HepG2 (cell line): ENCODE measurements around the gene DGKB. TPM values are rescaled to one million over a fixed set of nuclear protein-coding genes. Genes with fewer than 3 reads are reported as not detected.

Source experiments
- ATAC-seq: fragments of 200-7000 bp; cut with Tn5 transposase; 3 replicates; pipeline ENCODE4 v1.9.1; 2020; ENCODE audit warnings: mild to moderate bottlenecking, moderate library complexity
- BruUV-seq: library from RNA; stranded (reverse); fragments of 400-500 nt; replicated peaks from 2 replicates; lab custom pipeline; 2021; lab: Mats Ljungman, UMichigan
- CTCF ChIA-PET: fragments of 300-600 bp; formaldehyde crosslinking; extraction: SDS; loops from one replicate; lab custom pipeline; 2021; ENCODE audit warnings: low total read pairs, inconsistent platforms, low intra/inter-chr PET ratio; lab: Yijun Ruan, JAX
- POLR2A ChIA-PET: fragments of 350-600 bp; sonication (Branson Sonifier 250); formaldehyde crosslinking; loops from one replicate; lab custom pipeline; 2020; ENCODE audit warnings: antibody characterized with exemption, inconsistent platforms; lab: Yijun Ruan, JAX
- DNase-seq: peaks from one replicate; pipeline ENCODE4 v3.0.0-alpha.2; 2015; ENCODE audit warnings: low spot score
- FAIRE-seq: peaks from 3 replicates; lab custom pipeline; 2011; peaks lifted over from hg19 to GRCh38; lab: Jason Lieb, UNC
- H2AFZ ChIP-seq: one replicate; pipeline ENCODE4 v1.6.1; 2011; ENCODE audit warnings: low read length, inconsistent platforms
- H3K27ac ChIP-seq: fragments of 300-600 bp; 3 replicates; pipeline ENCODE4 v1.8.0; 2011; ENCODE audit warnings: mixed run types, mild to moderate bottlenecking, mixed read lengths, low read length, inconsistent platforms; ENCODE audit not compliant: insufficient read depth; ENCODE audit errors: extremely low read length
- H3K27me3 ChIP-seq, 2 experiments: fragments of 200-600 bp in 1 of 2; 2 replicates in 1 of 2; 3 replicates in 1 of 2; pipeline versions ENCODE4 v1.6.0 to v1.8.0; 2011; ENCODE audit warnings: low read length in 2 of 2, mild to moderate bottlenecking in 2 of 2, moderate library complexity in 2 of 2, inconsistent platforms in 1 of 2; ENCODE audit not compliant: insufficient read depth in 2 of 2, control insufficient read depth in 1 of 2
- H3K36me3 ChIP-seq, 2 experiments: fragments of 200-600 bp in 1 of 2; replicated peaks in 1 of 2; 2 replicates in 1 of 2; 3 replicates in 1 of 2; pipeline versions ENCODE4 v1.5.1 to v1.8.0; 2011; ENCODE audit warnings: low read length in 2 of 2, inconsistent platforms in 1 of 2; ENCODE audit not compliant: insufficient read depth in 2 of 2, control insufficient read depth in 1 of 2
- H3K4me1 ChIP-seq: 2 replicates; pipeline ENCODE4 v1.5.1; 2012; ENCODE audit warnings: low read length, inconsistent platforms; ENCODE audit not compliant: insufficient read depth
- H3K4me2 ChIP-seq: 2 replicates; pipeline ENCODE4 v1.6.0; 2011; ENCODE audit warnings: low read depth, low read length, inconsistent platforms
- H3K4me3 ChIP-seq, 3 experiments: fragments of 200-600 bp in 1 of 3; sonication (generic), shearing (Covaris generic) in 1 of 3; replicated peaks in 1 of 3; 2 replicates each; pipeline ENCODE4 v1.5.1; 2011 to 2016; ENCODE audit warnings: low read length in 3 of 3, inconsistent platforms in 2 of 3, low read depth in 2 of 3, mild to moderate bottlenecking in 2 of 3, control low read depth in 1 of 3, mixed read lengths in 1 of 3; ENCODE audit not compliant: insufficient read depth in 1 of 3
- H3K79me2 ChIP-seq: one replicate; pipeline ENCODE4 v1.6.1; 2011; ENCODE audit warnings: low read length, inconsistent platforms; ENCODE audit not compliant: insufficient read depth
- H3K9ac ChIP-seq: 2 replicates; pipeline ENCODE4 v1.6.0; 2011; ENCODE audit warnings: mild to moderate bottlenecking, low read depth, low read length, inconsistent platforms; ENCODE audit not compliant: insufficient read depth
- H3K9me3 ChIP-seq: 2 replicates; pipeline ENCODE4 v1.5.1; 2012; ENCODE audit warnings: mild to moderate bottlenecking, low read length
- H4K20me1 ChIP-seq: 2 replicates; pipeline ENCODE4 v1.6.0; 2011; ENCODE audit warnings: inconsistent platforms, mild to moderate bottlenecking, low read length, moderate library complexity; ENCODE audit not compliant: insufficient read depth
- BCL6 ChIP-seq: IDR thresholded peaks from 2 replicates; pipeline ENCODE4 v1.6.1; 2016; ENCODE audit warnings: missing genetic modification reagents, missing compliant biosample characterization
- KLF15 ChIP-seq: sonication (generic); formaldehyde crosslinking; IDR thresholded peaks from 2 replicates; pipeline ENCODE4 v1.8.1; 2023; ENCODE audit warnings: borderline replicate concordance, mild to moderate bottlenecking, inconsistent platforms, missing genetic modification reagents, mixed read lengths
- MLLT10 ChIP-seq: sonication (generic); formaldehyde crosslinking; IDR thresholded peaks from 2 replicates; pipeline ENCODE4 v1.4.0; 2020; ENCODE audit warnings: missing genetic modification reagents
- TP53 ChIP-seq: sonication (generic); formaldehyde crosslinking; conservative IDR thresholded peaks from 2 replicates; pipeline ENCODE4 v1.4.0; 2020; ENCODE audit warnings: missing genetic modification reagents
- ZNF589 ChIP-seq: sonication (generic); formaldehyde crosslinking; conservative IDR thresholded peaks from 2 replicates; pipeline ENCODE4 v1.8.0; 2022; ENCODE audit warnings: mild to moderate bottlenecking, moderate library complexity, missing genetic modification reagents
- WGBS: methylation state at CpG from one replicate; pipeline ENCODE4 v1.1.6; 2017; ENCODE audit warnings: low lambda C conversion rate; 5-methylcytosine and 5-hydroxymethylcytosine counted together
- in situ Hi-C: cut with HindIII; loops from 2 replicates; pipeline ENCODE4 v1.10.0; 2017; ENCODE audit warnings: low pct_unique_long_range_greater_than_20kb; ENCODE audit not compliant: extremely low pct_ligation_motif_present
- intact Hi-C: fragments of 100-400 bp; cut with micrococcal nuclease; formaldehyde crosslinking; loops from one replicate; pipeline ENCODE4 v1.10.0; 2022; ENCODE audit not compliant: unreplicated experiment
- polyA plus RNA-seq, 8 experiments: library from polyadenylated mRNA; depleted of rRNA in 3 of 8; stranded (reverse) in 7 of 8; unstranded in 1 of 8; fragments of >200 nt; fragmentation: Illumina TruSeq in 4 of 8; extraction: Trizol in 4 of 8; gene quantifications; 2 replicates each; pipeline versions ENCODE4 v1.2.1 to v1.2.3, GENCODE V29; 2011 to 2016; ENCODE audit warnings: low read depth in 4 of 8, missing spikeins in 1 of 8, mixed read lengths in 1 of 8; ENCODE audit not compliant: insufficient read depth in 1 of 8
- total RNA-seq, 5 experiments: library from RNA; depleted of rRNA; stranded (reverse); fragments of >200 nt; fragmentation: Illumina TruSeq; extraction: Trizol; gene quantifications; 2 replicates each; pipeline ENCODE4 v1.2.3, GENCODE V29; 2016; ENCODE audit warnings: low read depth in 1 of 5
- TF ChIP-seq, protein P1 (sequence below): sonication (generic); formaldehyde crosslinking; IDR thresholded peaks from 2 replicates; pipeline ENCODE4 v1.4.0; 2020; ENCODE audit warnings: missing genetic modification reagents, borderline replicate concordance
- TF ChIP-seq, protein P2 (sequence below): sonication (generic); formaldehyde crosslinking; IDR thresholded peaks from 2 replicates; pipeline ENCODE4 v1.4.0; 2020; ENCODE audit warnings: missing genetic modification reagents, borderline replicate concordance
- TF ChIP-seq, protein P3 (sequence below), 2 experiments: fragments of 450-650 bp in 1 of 2; sonication (generic) in 1 of 2; formaldehyde crosslinking in 1 of 2; IDR thresholded peaks; 2 replicates each; pipeline versions ENCODE4 v1.6.1 to v1.8.0; 2016 to 2022; ENCODE audit warnings: antibody characterized with exemption in 1 of 2, mild to moderate bottlenecking in 1 of 2, missing genetic modification reagents in 1 of 2

DGKB gene
- total and polyA plus RNA-seq, 2 of the 13 experiments (the other 11 are each of a cell fraction or from before 2014, with no cell fraction given), result not detected

DNA sequence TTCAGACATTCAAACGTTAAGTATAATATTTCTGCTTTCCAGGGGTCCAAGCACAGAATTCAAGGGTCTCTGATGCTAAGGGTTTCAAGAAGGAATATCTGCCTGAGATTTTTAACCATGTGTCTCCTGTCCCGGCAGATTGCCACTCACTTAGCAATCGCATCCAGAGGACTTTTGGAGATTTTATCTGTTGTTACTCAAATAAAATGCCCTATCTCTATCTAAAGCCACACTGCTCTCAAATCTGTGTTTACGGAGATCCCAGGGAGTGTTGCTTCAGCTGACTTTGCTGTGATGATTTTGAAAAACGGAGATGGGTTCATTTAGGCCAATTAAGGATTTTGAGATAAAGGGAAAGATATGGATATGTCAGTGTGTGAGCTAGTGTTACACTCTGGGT is 359.9 kb downstream of the DGKB start:
- H4K20me1 ChIP-seq, result no peaks in the 10 kb centered on the region
- ChIA-PET CTCF (no interaction called here), POLR2A (no interaction called here)
- H3K9me3 ChIP-seq, result peaks cover 81% of the 10 kb centered on the region
- intact Hi-C loops (no loop called here), in situ Hi-C loops (no loop called here)
- no peak overlapping the region for H3K27ac ChIP-seq
- no TSS peak for BruUV-seq
- no peak for ATAC-seq
- no peaks in the 10 kb centered on the region for H3K4me1 ChIP-seq
- H3K4me2 ChIP-seq, result no peak overlapping the region
- H3K27me3 ChIP-seq, result no peaks in the 10 kb centered on the region
- H3K36me3 ChIP-seq, result no peaks in the 10 kb centered on the region
- no peak overlapping the region for H2AFZ ChIP-seq
- no peaks in the 10 kb centered on the region for H3K79me2 ChIP-seq
- no peak for FAIRE-seq
- no peak overlapping the region for H3K9ac ChIP-seq
- no peak for DNase-seq
- no peak overlapping the region for H3K4me3 ChIP-seq
- WGBS, result 30% methylated on average over 5 of the region's 5 CpGs
- TF ChIP-seq BCL6 (CRISPR knock-in tag) (no peak), KLF15 (no peak), MLLT10 (CRISPR knock-in tag) (no peak), TP53 (CRISPR knock-in tag) (no peak), ZNF589 (CRISPR knock-in tag) (no peak)
- TF ChIP-seq, protein P1, sequence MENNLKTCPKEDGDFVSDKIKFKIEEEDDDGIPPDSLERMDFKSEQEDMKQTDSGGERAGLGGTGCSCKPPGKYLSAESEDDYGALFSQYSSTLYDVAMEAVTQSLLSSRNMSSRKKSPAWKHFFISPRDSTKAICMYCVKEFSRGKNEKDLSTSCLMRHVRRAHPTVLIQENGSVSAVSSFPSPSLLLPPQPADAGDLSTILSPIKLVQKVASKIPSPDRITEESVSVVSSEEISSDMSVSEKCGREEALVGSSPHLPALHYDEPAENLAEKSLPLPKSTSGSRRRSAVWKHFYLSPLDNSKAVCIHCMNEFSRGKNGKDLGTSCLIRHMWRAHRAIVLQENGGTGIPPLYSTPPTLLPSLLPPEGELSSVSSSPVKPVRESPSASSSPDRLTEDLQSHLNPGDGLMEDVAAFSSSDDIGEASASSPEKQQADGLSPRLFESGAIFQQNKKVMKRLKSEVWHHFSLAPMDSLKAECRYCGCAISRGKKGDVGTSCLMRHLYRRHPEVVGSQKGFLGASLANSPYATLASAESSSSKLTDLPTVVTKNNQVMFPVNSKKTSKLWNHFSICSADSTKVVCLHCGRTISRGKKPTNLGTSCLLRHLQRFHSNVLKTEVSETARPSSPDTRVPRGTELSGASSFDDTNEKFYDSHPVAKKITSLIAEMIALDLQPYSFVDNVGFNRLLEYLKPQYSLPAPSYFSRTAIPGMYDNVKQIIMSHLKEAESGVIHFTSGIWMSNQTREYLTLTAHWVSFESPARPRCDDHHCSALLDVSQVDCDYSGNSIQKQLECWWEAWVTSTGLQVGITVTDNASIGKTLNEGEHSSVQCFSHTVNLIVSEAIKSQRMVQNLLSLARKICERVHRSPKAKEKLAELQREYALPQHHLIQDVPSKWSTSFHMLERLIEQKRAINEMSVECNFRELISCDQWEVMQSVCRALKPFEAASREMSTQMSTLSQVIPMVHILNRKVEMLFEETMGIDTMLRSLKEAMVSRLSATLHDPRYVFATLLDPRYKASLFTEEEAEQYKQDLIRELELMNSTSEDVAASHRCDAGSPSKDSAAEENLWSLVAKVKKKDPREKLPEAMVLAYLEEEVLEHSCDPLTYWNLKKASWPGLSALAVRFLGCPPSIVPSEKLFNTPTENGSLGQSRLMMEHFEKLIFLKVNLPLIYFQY, result no peak
- TF ChIP-seq, protein P2, sequence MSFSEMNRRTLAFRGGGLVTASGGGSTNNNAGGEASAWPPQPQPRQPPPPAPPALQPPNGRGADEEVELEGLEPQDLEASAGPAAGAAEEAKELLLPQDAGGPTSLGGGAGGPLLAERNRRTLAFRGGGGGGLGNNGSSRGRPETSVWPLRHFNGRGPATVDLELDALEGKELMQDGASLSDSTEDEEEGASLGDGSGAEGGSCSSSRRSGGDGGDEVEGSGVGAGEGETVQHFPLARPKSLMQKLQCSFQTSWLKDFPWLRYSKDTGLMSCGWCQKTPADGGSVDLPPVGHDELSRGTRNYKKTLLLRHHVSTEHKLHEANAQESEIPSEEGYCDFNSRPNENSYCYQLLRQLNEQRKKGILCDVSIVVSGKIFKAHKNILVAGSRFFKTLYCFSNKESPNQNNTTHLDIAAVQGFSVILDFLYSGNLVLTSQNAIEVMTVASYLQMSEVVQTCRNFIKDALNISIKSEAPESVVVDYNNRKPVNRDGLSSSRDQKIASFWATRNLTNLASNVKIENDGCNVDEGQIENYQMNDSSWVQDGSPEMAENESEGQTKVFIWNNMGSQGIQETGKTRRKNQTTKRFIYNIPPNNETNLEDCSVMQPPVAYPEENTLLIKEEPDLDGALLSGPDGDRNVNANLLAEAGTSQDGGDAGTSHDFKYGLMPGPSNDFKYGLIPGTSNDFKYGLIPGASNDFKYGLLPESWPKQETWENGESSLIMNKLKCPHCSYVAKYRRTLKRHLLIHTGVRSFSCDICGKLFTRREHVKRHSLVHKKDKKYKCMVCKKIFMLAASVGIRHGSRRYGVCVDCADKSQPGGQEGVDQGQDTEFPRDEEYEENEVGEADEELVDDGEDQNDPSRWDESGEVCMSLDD (CRISPR knock-in tag), result no peak
- TF ChIP-seq, protein P3, sequence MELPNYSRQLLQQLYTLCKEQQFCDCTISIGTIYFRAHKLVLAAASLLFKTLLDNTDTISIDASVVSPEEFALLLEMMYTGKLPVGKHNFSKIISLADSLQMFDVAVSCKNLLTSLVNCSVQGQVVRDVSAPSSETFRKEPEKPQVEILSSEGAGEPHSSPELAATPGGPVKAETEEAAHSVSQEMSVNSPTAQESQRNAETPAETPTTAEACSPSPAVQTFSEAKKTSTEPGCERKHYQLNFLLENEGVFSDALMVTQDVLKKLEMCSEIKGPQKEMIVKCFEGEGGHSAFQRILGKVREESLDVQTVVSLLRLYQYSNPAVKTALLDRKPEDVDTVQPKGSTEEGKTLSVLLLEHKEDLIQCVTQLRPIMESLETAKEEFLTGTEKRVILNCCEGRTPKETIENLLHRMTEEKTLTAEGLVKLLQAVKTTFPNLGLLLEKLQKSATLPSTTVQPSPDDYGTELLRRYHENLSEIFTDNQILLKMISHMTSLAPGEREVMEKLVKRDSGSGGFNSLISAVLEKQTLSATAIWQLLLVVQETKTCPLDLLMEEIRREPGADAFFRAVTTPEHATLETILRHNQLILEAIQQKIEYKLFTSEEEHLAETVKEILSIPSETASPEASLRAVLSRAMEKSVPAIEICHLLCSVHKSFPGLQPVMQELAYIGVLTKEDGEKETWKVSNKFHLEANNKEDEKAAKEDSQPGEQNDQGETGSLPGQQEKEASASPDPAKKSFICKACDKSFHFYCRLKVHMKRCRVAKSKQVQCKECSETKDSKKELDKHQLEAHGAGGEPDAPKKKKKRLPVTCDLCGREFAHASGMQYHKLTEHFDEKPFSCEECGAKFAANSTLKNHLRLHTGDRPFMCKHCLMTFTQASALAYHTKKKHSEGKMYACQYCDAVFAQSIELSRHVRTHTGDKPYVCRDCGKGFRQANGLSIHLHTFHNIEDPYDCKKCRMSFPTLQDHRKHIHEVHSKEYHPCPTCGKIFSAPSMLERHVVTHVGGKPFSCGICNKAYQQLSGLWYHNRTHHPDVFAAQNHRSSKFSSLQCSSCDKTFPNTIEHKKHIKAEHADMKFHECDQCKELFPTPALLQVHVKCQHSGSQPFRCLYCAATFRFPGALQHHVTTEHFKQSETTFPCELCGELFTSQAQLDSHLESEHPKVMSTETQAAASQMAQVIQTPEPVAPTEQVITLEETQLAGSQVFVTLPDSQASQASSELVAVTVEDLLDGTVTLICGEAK (IDR thresholded peaks at IDR 0.05), result no peak
- TF ChIP-seq, protein P3 (CRISPR knock-in tag; IDR thresholded peaks at IDR 0.05), result no peak
